WTC11 (cell line): ENCODE results near the gene RPS6KA2. TPM values are rescaled to one million over a fixed set of nuclear protein-coding genes. Genes with fewer than 3 reads are reported as not detected.

Source experiments
- ATAC-seq: fragments of 200-7000 bp; cut with Tn5 transposase; 2 replicates; pipeline ENCODE4 v1.10.0; 2021; ENCODE audit warnings: mild to moderate bottlenecking, moderate library complexity
- CTCF ChIA-PET: fragments of 300-600 bp; sonication (Branson Sonifier 250); formaldehyde crosslinking; loops from one replicate; lab custom pipeline; 2021; ENCODE audit warnings: antibody characterized with exemption; lab: Charles Lee
- POLR2A ChIA-PET: fragments of 350-600 bp; sonication (Branson Sonifier 250); formaldehyde crosslinking; loops from one replicate; lab custom pipeline; 2021; ENCODE audit warnings: antibody characterized with exemption; lab: Charles Lee
- DNase-seq: peaks from one replicate; pipeline ENCODE4 v3.0.0; 2021; ENCODE audit warnings: low spot score
- H3K27ac Mint-ChIP-seq: 2 replicates; pipeline ENCODE4 v1.8.0; 2021; ENCODE audit warnings: mixed read lengths
- H3K27me3 Mint-ChIP-seq: 2 replicates; pipeline ENCODE4 v1.8.0; 2021; ENCODE audit warnings: low read depth, mild to moderate bottlenecking, moderate library complexity, mixed read lengths
- H3K36me3 Mint-ChIP-seq: 2 replicates; pipeline ENCODE4 v1.8.0; 2021; ENCODE audit warnings: mixed read lengths
- H3K4me1 Mint-ChIP-seq: 2 replicates; pipeline ENCODE4 v1.8.0; 2022; ENCODE audit warnings: mixed read lengths
- H3K4me3 Mint-ChIP-seq: 2 replicates; pipeline ENCODE4 v1.8.0; 2021; ENCODE audit warnings: mild to moderate bottlenecking, moderate library complexity, mixed read lengths
- H3K9me3 Mint-ChIP-seq: 2 replicates; pipeline ENCODE4 v1.8.0; 2021; ENCODE audit warnings: mixed read lengths
- CREM ChIP-seq: sonication (generic); formaldehyde crosslinking; IDR thresholded peaks from 2 replicates; pipeline ENCODE4 v1.8.1; 2022; ENCODE audit warnings: mild to moderate bottlenecking, missing genetic modification reagents, moderate library complexity
- ELF4 ChIP-seq: sonication (generic); formaldehyde crosslinking; IDR thresholded peaks from 2 replicates; pipeline ENCODE4 v1.8.1; 2022; ENCODE audit warnings: low read depth, mild to moderate bottlenecking, moderate library complexity, missing genetic modification reagents
- JUN ChIP-seq: sonication (generic); formaldehyde crosslinking; IDR thresholded peaks from 2 replicates; pipeline ENCODE4 v1.8.0; 2023; ENCODE audit warnings: mild to moderate bottlenecking, missing genetic modification reagents
- MYBL2 ChIP-seq: sonication (generic); formaldehyde crosslinking; IDR thresholded peaks from 2 replicates; pipeline ENCODE4 v1.8.1; 2023; ENCODE audit warnings: mild to moderate bottlenecking, moderate library complexity, missing genetic modification reagents
- PRRX2 ChIP-seq: fragments of 250-450 bp; sonication (Bioruptor Pico); IDR thresholded peaks from 2 replicates; pipeline ENCODE4 v1.8.0; 2021; ENCODE audit warnings: mild to moderate bottlenecking
- RORB ChIP-seq: fragments of 250-450 bp; sonication (Bioruptor Pico); IDR thresholded peaks from 2 replicates; pipeline ENCODE4 v1.9.0; 2021; ENCODE audit warnings: mild to moderate bottlenecking
- TCF7 ChIP-seq: sonication (generic); formaldehyde crosslinking; IDR thresholded peaks from 2 replicates; pipeline ENCODE4 v1.8.0; 2022; ENCODE audit warnings: mild to moderate bottlenecking, low read depth, missing genetic modification reagents, moderate library complexity
- USF1 ChIP-seq: sonication (generic); formaldehyde crosslinking; IDR thresholded peaks from 2 replicates; pipeline ENCODE4 v1.8.0; 2022; ENCODE audit warnings: mild to moderate bottlenecking, missing genetic modification reagents
- ZNF219 ChIP-seq: sonication (generic); formaldehyde crosslinking; IDR thresholded peaks from 2 replicates; pipeline ENCODE4 v1.8.0; 2023; ENCODE audit warnings: missing genetic modification reagents, mild to moderate bottlenecking, borderline replicate concordance
- ZNF396 ChIP-seq: fragments of 250-450 bp; sonication (Bioruptor Pico); IDR thresholded peaks from 2 replicates; pipeline ENCODE4 v1.8.0; 2021; ENCODE audit warnings: mild to moderate bottlenecking, moderate library complexity, borderline replicate concordance
- ZNF423 ChIP-seq: fragments of 250-450 bp; sonication (Bioruptor Pico); IDR thresholded peaks from 2 replicates; pipeline ENCODE4 v2.1.2; 2022; ENCODE audit warnings: mild to moderate bottlenecking, moderate library complexity
- total RNA-seq: library from RNA; stranded (reverse); gene quantifications from 3 replicates; pipeline ENCODE4 v1.2.3, GENCODE V29; 2021
- TF ChIP-seq, protein P1 (sequence below): sonication (generic); formaldehyde crosslinking; IDR thresholded peaks from 2 replicates; pipeline ENCODE4 v1.8.0; 2022; ENCODE audit warnings: missing genetic modification reagents
- TF ChIP-seq, protein P2 (sequence below): sonication (generic); formaldehyde crosslinking; IDR thresholded peaks from 2 replicates; pipeline ENCODE4 v1.8.1; 2023; ENCODE audit warnings: mild to moderate bottlenecking, missing genetic modification reagents, moderate library complexity
- TF ChIP-seq, protein P3 (sequence below): fragments of 250-450 bp; sonication (Bioruptor Pico); IDR thresholded peaks from 2 replicates; pipeline ENCODE4 v1.9.0; 2021; ENCODE audit warnings: mild to moderate bottlenecking, borderline replicate concordance

RPS6KA2 gene
- total RNA-seq, 1 experiment from 2014 or later = 24.2 TPM

DNA sequence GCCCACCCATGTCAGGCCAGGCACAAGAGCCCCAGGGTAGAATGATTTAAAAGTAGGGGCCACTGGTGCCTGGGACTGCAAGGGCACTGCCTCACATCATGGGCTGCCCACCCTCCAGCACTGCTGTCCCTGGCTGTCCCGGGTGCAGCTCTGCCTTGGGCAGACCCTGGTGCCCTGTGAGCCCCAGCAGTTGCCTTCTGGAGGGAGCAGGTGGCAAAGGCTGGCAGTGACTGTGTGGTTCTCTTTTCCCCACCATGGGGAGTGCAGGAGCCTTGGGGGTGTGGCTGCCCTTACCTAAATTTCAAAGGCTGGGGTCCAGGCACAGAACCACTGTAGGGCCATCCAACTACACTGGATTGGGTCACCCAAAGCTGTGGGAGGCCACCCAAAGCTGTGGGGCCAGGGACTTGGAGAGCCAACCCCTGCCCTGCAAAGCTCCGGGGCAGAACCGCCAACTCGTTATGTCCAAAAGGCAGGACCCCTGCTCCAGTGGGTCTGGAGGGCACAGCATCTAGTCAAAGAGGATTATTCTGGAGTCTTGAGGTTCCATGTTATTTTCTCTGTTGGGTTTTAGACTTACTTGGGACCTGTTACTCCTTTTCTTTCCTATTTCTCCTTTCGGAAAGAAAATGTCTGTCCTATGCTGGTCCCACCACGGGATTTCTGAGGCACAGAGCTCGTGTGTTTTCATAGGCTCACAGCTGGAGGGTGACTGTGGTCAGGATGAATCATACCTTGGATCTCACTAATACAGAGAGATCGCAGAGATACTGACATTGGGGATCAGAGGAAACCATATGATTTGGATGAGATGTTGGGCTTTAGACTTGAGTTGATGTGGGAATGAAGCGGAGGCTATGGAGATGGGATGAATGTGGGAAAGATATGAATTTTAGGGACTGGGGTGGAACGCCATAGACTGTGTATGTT, 105.9 kb downstream of the RPS6KA2 start:
- POLR2A ChIA-PET = no interaction called here
- CTCF ChIA-PET = no interaction called here
- Mint-ChIP-seq H3K27ac (no peak overlapping the region), H3K27me3 (no peaks in the 10 kb centered on the region), H3K9me3 (peaks cover 41% of the 10 kb centered on the region), H3K36me3 (peaks cover 47% of the 10 kb centered on the region), H3K4me1 (no peaks in the 10 kb centered on the region), H3K4me3 (no peak overlapping the region)
- DNase-seq = no peak
- TF ChIP-seq, protein P1, sequence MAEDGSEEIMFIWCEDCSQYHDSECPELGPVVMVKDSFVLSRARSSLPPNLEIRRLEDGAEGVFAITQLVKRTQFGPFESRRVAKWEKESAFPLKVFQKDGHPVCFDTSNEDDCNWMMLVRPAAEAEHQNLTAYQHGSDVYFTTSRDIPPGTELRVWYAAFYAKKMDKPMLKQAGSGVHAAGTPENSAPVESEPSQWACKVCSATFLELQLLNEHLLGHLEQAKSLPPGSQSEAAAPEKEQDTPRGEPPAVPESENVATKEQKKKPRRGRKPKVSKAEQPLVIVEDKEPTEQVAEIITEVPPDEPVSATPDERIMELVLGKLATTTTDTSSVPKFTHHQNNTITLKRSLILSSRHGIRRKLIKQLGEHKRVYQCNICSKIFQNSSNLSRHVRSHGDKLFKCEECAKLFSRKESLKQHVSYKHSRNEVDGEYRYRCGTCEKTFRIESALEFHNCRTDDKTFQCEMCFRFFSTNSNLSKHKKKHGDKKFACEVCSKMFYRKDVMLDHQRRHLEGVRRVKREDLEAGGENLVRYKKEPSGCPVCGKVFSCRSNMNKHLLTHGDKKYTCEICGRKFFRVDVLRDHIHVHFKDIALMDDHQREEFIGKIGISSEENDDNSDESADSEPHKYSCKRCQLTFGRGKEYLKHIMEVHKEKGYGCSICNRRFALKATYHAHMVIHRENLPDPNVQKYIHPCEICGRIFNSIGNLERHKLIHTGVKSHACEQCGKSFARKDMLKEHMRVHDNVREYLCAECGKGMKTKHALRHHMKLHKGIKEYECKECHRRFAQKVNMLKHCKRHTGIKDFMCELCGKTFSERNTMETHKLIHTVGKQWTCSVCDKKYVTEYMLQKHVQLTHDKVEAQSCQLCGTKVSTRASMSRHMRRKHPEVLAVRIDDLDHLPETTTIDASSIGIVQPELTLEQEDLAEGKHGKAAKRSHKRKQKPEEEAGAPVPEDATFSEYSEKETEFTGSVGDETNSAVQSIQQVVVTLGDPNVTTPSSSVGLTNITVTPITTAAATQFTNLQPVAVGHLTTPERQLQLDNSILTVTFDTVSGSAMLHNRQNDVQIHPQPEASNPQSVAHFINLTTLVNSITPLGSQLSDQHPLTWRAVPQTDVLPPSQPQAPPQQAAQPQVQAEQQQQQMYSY (CRISPR knock-in tag) = no peak
- TF ChIP-seq ELF4 (no peak), MYBL2 (CRISPR knock-in tag) (no peak), RORB (no peak), CREM (CRISPR knock-in tag) (no peak), ZNF396 (no peak), PRRX2 (CRISPR knock-in tag) (no peak), ZNF423 (CRISPR knock-in tag) (no peak), TCF7 (CRISPR knock-in tag) (no peak), JUN (no peak), ZNF219 (CRISPR knock-in tag) (no peak)
- ATAC-seq = no peak

DNA sequence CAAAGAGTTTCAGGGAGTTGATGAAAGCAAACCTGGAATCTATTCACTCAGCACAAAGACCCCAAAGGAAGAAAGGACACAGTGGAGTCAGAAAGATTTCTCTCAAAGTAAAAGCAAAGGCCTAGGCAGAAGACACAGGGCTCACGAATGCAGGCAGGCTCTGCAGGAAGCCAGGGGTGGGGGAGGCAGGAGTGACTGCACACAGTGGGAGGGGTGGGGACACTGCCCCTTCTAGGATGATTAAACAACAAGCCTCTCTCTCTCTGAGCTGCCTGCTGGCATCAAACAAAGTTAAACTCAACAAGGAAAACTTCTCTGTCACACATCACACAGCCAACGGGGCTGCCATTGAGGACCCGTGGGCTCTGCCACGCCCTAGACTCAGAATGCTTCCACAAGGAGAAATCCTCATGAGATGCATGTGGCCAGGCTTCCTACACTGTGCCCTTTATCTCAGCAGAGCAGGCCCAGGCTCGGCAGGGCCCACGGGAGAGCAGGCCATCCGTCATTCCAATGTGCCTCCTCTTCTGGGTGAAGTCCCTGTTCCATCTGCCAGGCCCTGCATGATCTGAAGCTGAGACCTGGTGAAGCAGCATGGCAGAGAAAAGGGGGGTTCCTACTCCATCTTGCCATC, 110.7 kb downstream of the RPS6KA2 start:
- Mint-ChIP-seq H3K4me1 (peaks cover 5% of the 10 kb centered on the region), H3K27ac (no peak overlapping the region), H3K9me3 (peaks cover 36% of the 10 kb centered on the region), H3K4me3 (no peak overlapping the region), H3K36me3 (peaks cover 49% of the 10 kb centered on the region), H3K27me3 (no peaks in the 10 kb centered on the region)
- TF ChIP-seq CREM (CRISPR knock-in tag) = no peak
- TF ChIP-seq, protein P2, sequence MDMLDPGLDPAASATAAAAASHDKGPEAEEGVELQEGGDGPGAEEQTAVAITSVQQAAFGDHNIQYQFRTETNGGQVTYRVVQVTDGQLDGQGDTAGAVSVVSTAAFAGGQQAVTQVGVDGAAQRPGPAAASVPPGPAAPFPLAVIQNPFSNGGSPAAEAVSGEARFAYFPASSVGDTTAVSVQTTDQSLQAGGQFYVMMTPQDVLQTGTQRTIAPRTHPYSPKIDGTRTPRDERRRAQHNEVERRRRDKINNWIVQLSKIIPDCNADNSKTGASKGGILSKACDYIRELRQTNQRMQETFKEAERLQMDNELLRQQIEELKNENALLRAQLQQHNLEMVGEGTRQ (CRISPR knock-in tag) = no peak
- TF ChIP-seq, protein P3, sequence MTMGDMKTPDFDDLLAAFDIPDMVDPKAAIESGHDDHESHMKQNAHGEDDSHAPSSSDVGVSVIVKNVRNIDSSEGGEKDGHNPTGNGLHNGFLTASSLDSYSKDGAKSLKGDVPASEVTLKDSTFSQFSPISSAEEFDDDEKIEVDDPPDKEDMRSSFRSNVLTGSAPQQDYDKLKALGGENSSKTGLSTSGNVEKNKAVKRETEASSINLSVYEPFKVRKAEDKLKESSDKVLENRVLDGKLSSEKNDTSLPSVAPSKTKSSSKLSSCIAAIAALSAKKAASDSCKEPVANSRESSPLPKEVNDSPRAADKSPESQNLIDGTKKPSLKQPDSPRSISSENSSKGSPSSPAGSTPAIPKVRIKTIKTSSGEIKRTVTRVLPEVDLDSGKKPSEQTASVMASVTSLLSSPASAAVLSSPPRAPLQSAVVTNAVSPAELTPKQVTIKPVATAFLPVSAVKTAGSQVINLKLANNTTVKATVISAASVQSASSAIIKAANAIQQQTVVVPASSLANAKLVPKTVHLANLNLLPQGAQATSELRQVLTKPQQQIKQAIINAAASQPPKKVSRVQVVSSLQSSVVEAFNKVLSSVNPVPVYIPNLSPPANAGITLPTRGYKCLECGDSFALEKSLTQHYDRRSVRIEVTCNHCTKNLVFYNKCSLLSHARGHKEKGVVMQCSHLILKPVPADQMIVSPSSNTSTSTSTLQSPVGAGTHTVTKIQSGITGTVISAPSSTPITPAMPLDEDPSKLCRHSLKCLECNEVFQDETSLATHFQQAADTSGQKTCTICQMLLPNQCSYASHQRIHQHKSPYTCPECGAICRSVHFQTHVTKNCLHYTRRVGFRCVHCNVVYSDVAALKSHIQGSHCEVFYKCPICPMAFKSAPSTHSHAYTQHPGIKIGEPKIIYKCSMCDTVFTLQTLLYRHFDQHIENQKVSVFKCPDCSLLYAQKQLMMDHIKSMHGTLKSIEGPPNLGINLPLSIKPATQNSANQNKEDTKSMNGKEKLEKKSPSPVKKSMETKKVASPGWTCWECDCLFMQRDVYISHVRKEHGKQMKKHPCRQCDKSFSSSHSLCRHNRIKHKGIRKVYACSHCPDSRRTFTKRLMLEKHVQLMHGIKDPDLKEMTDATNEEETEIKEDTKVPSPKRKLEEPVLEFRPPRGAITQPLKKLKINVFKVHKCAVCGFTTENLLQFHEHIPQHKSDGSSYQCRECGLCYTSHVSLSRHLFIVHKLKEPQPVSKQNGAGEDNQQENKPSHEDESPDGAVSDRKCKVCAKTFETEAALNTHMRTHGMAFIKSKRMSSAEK (CRISPR knock-in tag) = no peak
- TF ChIP-seq USF1 = no peak
- no peak for DNase-seq
- POLR2A ChIA-PET = interaction anchor here (1.0 kb wide), 1 partner anchor 111 kb away, joined by 3 read pairs; the partner anchor contains the start of gene RPS6KA2
- CTCF ChIA-PET = no interaction called here
- ATAC-seq = no peak
